KG1 (cell line): ENCODE results near the gene ZSCAN16.

ENCODE experiments used
- DNase-seq: peaks from one replicate; lab custom pipeline; 2025; lab: John Stamatoyannopoulos, UW

The ZSCAN16 gene

DNA sequence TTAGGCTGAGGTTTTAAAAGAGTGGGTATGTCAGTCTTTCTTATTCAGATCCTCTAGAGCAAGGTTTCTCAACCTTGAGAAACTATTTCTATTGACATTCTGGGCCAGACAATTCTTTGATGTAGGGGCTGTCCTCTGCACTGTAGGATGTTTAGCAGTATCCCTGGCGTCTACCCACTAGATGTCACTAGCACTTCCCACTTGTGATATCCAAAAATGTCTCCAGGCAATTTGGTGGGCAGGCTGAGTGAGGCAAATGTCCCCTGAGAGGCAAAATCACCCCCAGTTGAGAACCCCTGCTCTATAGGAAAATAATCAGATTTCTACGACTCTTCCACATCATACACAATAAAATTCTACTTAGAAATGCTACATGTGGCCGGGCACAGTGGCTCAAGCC is 9.6 kb downstream of the ZSCAN16 start:
- DNase-seq, result no peak

DNA sequence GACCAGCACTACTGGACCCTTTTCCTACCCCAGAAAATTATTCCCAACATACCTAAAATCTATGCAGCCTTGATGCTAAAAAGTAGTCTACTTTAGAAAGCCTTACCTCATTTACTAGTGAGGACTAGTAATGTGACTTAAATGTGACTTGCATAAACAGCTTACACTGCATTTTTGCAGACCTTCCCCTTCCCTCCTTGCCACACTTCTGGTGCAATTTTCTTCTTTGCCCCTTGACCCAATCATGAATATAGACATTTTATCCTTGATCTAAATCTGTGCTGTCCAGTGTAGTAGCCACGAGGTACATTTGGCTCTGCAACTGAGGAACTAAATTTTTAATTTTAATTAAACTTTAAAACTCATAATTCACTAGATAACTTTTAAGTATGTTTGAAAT is 10.3 kb downstream of the ZSCAN16 start:
- no peak for DNase-seq

DNA sequence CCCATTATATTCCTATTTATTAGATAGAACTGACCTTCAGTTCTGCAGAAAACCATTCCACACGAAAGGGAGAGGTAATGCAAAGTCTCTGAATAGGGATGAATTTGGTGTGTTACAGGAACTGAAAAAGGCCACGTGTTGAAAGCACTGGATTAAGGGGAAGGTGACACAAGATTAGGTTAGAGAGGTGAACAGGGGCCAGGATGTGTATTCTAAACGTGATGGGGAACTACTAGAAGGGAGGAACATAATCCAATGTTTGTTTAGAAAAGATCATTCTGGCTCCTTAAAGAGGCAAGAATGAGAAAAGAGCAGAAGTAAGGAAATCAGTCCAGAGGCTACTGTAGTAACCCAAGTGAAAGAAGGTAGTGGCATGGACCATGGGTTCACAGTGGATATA is 11.0 kb downstream of the ZSCAN16 start:
- no peak for DNase-seq

DNA sequence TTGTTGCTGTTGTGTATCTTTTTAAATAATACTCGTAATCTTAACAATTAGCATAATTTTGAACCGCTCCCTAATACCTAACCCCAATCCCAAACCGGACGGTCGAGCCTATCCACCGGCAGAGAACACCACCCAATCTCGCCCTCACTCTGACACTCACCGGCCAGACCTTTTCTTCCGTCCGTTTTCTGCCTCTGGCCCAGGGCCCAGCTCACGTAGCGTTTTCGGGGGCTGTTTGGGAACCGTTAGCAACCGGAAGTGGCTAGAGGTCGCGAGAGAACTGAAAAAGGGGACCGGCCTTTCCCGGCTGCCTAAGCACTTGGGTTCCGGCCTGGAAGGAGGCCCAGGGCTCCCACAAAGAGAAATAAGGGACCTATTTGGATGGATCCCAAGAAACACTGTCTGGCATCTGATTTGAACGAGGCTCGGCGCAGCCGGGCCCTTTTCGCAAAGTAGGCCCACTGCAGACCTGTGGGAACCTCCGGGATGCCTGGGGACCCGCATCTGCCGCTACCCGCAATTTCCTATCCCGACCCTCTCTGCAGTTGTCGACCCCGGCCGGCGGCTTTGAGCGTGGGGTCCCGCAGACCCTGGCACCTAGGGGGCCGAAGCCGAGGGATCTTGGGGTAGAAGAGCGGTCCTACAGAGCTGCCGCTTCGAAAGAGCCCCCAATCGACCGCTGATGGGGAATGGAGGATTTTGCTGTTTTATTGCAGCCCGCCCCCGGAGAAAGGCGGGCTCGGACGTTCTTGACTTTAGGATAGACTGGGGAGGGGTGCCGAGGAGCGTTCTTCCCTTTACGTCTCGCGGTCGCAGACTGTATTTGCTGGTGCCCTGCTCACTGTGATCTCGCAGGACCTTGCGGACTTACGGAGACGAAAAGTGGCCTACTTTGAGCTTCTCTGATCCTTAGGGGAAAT is 12.4 kb downstream of the ZSCAN16 start:
- peak; percentile 80 for DNase-seq

DNA sequence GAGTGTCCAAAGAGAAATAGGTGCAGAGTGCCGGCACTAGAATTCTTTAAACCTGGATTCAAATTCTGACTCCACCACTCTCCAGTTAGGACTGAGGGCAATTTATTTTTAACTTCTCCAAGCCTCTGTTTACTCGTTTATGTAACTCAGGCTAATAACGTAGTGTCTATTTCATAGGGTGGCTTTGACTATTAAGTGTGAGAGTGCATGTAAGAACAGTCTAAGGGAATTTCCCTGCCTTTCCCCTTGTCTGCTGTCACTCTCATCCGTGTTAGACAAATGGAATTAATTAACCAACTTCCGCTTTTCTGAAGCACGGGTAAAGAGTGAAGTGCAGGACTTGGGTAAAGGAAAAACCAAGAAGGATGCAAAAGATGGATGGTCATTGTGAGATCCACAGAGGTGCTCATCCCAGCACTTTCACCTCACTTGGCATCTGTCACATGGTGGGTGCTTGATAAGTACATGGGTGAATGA is 13.1 kb downstream of the ZSCAN16 start:
- DNase-seq, result no peak

DNA sequence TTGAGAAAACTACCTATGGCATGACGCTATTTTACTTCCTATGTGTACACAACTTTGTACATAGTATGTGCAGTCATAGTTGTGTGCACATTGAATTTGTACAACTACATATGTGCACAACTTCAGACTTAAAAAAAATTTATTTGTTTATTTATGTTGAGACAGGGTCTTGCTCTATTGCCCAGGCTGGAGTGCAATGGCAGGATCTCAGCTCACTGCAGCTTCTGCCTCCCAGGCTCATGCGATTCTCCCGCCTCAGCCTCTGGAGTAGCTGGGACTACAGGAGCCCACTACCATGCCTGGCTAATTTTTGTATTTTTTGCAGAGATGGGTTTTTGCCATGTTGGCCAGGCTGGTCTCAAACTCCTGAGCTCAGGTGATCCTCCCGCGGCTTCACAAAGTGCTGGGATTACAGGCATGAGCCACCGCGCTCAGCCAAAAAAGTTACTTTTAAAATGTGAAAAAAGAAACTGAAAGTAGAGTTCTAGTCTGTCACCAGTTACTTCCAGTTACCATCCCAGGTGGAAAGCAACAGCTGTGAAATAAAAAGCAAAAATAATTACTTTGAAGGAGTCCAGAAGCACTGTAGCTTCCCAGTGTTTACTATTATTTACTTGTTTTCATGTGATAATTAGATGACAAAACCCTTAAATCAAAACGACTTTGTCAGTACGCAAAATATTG is 15.6 kb downstream of the ZSCAN16 start:
- no peak for DNase-seq

DNA sequence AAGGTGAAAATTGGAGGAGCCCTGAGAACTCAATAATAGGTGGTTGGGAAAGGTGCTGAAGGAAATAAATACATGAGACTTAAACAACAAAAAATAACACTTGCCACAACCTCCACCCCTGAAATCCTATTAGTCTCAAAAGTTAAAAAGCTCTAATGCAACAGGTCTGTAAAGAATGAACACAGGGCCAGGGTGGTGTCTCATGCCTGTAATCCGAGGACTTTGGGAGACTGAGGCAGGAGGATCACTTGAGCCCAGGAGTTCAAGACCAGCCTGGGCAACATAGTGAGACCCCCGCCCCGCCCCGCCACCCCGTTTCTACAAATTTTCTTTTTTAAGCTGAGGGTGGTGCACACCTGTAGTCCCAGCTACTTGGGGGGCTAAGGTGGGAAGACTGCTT is 16.2 kb downstream of the ZSCAN16 start:
- no peak for DNase-seq

DNA sequence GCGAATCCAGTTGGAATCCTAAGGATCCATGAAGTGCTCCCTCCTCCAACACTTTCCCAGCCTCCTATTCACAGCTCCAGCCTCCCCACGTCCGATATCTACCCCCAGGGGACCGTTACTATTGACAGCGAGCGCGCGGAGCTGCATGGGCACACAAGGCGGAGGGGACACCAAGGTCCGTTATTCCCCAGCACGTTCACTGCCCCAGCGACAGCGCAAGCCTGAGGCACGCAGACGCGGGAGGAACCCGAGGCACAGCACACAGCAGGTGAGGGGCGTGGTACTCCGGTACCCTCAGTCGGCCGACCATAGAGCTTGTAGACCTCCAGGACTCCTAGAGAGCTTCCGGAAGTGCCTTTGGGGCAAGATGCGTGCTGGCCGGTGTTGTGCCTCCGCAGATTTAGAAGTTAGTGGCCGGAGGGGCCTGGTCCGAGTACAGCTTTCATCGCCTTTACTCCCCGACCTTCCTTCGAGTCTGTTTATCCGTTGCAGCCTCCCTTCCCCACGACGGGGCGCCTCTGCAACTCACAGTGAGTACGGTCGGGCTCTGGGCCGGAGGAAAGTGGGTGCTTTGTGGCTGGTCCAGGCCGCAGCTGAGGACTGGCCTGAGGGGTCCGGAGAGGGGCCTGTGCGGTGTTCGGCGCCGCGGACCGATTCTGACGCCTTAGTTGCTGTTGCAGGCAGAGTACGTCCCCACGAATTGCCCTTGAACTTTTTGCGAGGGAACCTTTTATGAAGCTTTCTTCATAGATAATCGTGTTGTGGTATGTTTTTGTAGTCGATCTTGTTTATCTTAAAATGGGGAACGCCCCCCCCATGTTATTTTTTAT is 17.3 kb downstream of the ZSCAN16 start, which contains the start of gene ZKSCAN8:
Gene ZKSCAN8 (plus strand): TSS at position 384 of the 830 bp plus-strand sequence. CDS start 6,525 bp downstream, outside the sequence.
- peak; percentile 63 for DNase-seq

DNA sequence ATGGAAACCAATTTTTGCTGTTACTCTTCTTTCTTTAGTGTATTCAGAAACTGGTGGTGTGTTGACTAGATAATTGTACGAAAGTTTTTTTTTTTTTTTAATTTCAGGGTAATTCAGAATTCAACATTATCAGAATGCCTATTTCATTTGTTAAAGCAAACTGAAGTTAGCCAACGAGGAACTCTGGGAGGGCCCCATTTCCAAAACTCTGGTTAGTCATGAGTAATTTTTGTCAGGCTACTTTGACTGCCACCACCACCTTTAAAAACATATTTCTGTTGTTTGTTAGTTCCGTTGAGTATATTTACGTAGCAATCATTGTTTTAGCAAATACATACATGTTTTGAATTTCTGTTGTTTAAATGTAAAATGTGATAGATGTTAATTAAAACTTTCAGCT is 18.0 kb downstream of the ZSCAN16 start:
- no peak for DNase-seq

DNA sequence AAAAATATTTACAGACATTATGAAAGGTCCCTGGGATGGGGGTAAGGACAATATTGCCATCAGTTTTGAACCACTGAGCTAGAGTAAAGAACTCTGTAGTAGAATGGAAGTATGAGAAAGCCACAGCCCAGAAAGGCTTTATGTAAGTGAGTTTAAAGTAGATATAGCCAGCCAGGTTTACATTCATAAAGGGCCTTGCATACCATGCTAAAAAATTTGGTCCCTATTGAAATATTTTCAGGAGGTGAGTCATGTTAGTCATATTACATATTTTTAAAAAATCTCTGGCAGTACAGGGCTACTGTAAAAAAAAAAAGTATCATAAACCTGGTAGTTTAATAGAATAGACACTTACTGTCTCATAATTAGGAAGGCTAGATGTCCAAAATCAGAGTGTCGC is 20.8 kb downstream of the ZSCAN16 start:
- DNase-seq, result no peak

DNA sequence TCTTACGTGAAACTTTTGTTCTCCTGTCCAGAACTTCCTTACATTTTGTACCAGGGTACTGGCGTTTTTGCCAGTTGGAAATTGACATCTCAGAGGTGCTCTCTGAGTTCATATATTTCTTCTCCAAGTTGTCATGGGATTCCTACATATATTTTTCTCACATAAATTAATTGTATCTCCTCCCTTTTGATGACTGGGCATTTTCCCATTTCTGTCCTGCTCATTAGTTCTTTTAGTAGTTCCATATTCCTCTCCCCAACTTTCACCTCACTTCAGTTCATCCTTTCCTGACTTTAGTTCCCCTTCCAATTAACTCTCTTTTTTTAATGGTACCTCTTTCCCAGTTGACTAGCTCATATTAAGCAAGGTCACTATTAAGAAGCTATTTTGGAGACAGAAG is 28.1 kb downstream of the ZSCAN16 start:
- DNase-seq, result no peak

DNA sequence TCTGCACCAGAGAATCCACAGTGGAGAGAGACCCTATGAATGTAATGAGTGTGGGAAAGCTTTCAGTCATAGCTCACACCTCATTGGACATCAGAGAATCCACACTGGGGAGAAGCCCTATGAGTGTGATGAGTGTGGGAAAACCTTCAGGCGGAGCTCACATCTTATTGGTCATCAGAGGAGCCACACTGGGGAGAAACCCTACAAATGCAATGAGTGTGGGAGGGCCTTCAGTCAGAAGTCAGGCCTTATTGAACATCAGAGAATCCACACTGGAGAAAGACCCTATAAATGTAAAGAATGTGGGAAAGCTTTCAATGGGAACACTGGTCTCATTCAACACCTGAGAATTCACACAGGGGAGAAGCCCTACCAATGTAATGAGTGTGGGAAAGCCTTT is 29.1 kb downstream of the ZSCAN16 start:
- DNase-seq, result no peak

DNA sequence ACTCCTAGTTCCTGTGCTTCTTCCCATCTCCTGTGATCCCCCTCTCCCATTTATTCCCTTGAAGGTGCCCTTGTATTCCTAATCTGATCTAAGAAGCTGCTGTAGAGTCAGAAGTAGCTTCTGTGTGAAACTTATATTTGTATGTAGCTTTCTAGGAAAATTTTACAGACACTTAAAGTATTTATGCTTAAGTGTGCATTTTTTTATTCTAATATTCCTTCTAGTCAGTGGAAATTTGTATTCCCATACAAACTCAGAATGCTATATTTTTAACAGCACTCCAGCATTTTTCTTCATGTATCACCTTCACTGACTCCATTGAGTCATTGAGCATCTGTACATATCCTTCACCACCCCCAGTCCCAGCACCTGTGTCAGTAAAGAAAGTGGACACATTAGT is 29.9 kb downstream of the ZSCAN16 start:
- no peak for DNase-seq

DNA sequence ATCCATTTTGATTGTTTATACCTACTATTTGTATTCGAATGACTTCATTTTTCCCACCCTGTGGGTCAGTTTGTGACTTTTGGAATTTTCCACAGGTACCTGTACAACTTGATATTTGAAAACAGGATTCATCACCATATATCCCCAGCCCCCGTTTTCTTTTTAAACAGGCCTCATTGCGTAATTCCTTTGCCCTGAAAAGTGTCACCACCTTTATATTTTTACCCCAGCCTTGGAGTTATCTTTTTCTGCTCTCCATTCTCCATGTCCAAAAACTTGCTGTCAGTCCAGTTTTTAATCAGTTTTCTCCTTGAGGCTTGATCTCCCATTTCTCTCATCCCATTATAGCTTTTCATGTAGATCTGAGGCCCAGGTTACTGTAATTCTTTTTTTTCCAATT is 33.9 kb downstream of the ZSCAN16 start:
- no peak for DNase-seq

DNA sequence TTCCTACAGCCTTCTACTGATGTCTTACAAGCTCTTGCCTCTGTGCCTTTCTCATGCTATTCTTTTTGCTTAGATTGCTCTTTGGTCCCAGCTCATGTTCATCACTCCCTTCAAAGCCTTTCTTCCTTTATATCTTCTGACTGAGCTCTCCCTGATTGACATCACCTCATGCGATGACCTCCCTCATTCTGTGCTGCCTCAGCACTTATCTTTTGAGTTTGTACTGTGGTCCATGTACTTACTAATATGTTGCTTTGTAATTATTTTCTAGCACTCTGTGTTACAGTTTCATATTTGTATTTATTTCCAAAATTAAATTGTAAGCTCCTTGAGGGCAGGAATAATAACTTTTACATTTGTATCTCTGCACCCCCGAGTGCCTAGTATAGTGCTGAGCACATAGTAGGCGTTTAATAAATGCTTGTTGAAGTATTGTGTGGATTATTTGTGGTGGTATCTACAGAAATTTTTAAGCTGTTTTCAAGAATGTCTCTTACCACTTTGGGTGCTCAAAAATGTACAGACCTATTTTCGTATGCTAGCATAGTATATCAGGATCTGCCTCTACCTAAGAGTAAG is 34.7 kb downstream of the ZSCAN16 start:
- no peak for DNase-seq

DNA sequence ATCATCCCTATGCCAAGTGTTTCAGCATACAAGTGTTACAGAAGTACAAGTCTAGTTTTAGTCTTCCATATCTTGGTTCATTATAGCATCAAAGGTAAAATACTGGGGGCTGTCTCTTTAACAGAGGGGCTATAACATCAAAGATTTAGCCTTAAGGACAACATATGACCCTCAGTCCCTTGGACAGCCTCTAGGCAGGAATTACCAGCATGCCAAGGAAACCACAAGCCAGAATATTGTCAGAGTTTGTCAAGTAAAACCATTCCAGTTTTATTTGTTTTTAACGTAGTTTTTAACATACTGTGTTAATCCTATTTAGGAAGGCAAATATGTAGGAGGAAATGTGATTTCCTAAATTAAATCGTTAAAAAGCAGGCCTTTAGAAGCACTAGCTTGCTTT is 35.8 kb downstream of the ZSCAN16 start:
- no peak for DNase-seq

DNA sequence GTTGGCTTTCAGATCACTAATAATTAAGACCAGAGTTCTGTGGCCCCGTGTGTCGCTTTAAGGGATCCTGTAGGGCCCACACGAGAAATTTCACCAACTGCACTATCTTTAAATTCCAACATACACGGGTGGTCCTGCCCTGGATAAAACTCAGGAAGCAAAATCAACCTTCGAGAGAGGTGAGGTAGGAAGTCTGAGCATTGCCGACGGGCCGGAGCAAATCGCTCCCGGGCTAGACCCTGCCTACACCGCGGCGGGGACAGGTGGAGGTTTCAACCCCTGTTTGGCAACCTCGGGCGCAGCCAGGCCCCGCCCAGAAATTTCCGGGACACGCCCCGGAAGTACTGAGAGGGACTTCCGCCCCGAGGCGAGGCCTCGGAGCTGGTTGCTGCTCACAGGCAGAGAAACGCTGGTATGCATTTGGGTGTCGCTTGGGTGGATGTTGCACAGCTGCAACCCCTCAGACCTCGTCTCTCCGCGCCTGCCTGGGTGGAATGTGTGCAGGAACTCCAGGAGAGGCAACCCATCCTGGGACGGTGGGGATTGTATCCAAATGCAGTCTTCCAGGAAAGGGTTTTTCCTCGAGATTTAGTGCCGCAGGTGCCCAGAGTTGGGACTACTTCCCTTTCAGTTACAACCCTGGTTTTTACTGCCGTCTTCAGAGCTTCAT is 37.1 kb downstream of the ZSCAN16 start:
- DNase-seq, result peak; percentile 67

DNA sequence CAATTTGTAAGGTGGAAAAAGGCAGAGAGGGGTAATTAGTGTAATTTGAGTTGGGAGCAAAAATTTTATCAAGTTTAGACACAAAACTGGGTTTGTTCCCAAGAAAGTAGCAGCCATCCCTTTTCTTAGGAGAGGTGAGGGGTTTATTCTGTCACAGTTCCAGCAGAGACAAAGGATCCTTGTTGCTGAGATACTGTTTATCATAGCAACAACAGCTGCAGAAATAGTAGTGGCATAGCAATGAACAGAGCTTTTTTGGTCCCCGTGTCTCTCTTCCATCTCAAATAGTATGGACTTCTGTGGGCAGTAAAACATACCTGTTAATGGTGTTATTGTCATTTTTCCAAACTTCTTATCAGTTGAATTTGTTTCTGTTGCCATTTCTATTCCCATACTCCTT is 41.2 kb downstream of the ZSCAN16 start:
- DNase-seq, result no peak

DNA sequence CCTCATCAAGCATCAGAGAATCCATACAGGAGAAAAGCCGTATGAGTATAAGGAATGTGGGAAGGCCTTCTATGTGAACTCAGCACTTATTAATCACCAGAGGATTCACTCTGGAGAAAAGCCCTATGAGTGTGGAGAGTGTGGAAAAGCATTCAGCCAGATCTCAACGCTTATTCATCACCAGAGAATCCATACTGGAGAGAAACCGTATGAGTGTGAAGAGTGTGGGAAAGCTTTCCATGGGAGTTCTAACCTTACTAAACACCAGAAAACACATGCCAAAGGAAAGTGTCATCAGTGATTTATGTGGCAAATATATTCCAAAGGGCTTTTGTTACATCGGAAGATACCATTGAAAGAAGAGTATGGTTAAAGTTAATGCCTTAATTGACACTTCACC is 42.7 kb downstream of the ZSCAN16 start:
- no peak for DNase-seq

DNA sequence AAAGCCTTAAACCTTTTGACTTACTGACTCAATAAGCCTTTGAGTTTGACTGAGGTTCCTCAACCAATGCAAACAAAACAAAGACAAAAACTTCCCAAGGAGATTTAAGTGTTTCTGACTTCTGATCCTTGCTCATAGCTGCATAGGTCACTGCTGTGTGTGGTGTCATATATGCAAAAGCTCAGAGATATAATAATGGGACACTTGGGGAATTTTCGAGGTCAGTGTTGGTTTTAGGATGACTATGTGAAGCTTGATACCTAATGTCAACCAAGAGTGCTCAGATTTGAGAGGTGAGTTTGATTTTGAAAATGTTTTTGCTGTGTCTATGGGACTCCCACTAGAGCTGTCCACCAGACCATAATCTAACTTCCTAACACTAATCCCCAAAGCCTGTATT is 43.5 kb downstream of the ZSCAN16 start:
- DNase-seq, result no peak

DNA sequence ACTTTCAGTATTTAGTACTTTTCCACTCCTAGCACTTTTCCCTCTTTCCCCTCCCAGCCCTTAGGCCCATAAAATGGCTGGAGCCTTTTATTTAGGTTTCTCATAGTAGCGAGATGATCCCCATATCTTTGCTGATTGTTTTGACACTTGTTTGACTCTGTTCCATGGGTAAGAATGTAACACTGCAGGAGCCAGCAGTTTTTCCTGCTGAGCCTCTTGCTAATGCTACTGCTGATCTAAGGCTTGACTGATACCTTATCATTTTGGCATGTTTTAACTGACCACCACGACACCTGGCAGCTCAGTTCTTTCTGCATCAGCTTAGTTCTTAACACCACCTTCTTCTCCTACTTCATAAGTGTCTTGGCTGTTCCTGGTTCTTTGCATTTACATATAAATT is 46.9 kb downstream of the ZSCAN16 start:
- DNase-seq, result no peak
